ENCODE data around the gene CYB5R2. TPM values are rescaled to one million over a fixed set of nuclear protein-coding genes. Genes with fewer than 3 reads are reported as not detected.

CYB5R2 gene
- polyA plus RNA-seq, 1 of the 3 experiments (the other 2 are of a cell fraction) = 0.20 TPM

GRCh38 chr11:7706377-7706776 lies 33.1 kb upstream of the CYB5R2 start, which contains the start of gene OVCH2:
Gene OVCH2 (minus strand): TSS chr11:7706477. CDS start chr11:7706394, 83 bp downstream.
- H4K20me1 ChIP-seq (ENCODE audit: insufficient read depth) = no peaks in the 10 kb centered on the region
- H3K79me2 ChIP-seq (ENCODE audit: insufficient read depth) = no peaks in the 10 kb centered on the region
- H2AFZ ChIP-seq (ENCODE audit: low read depth) = no peak within 1 kb of the TSS
- WGBS (ENCODE audit: low lambda C conversion rate) = 4% methylated on average over 2 of the region's 2 CpGs
- H3K4me2 ChIP-seq = no peak within 1 kb of the TSS
- no peaks in the 10 kb centered on the region; the same call in 1 of the 2 replicates for H3K27me3 ChIP-seq (ENCODE audit: insufficient read depth)
- DNase-seq = no peak
- no peaks in the 10 kb centered on the region for H3F3A ChIP-seq (replicated peaks; ENCODE audit: insufficient read depth)
- no peak within 1 kb of the TSS for H3K4me3 ChIP-seq (ENCODE audit: low read depth in 2 of 2, low read length in 1 of 2)
- no peak within 1 kb of the TSS for H3K27ac ChIP-seq (ENCODE audit: low read depth in 2 of 2, low read length in 1 of 2)
- TF ChIP-seq FOSL2 (IDR thresholded peaks at IDR 0.05; ENCODE audit: borderline replicate concordance, low read depth) (no peak), RCOR1 (IDR thresholded peaks at IDR 0.05; ENCODE audit: low read length) (no peak), YY1 (IDR thresholded peaks at IDR 0.05; ENCODE audit: low read depth) (no peak), RAD21 (IDR thresholded peaks at IDR 0.05; ENCODE audit: low read length) (no peak), RXRA (IDR thresholded peaks at IDR 0.05; ENCODE audit: borderline replicate concordance, low read depth) (no peak), MEF2A (IDR thresholded peaks at IDR 0.05; ENCODE audit: borderline replicate concordance, low read depth) (no peak)
- TF ChIP-seq, protein P1, sequence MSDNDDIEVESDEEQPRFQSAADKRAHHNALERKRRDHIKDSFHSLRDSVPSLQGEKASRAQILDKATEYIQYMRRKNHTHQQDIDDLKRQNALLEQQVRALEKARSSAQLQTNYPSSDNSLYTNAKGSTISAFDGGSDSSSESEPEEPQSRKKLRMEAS (IDR thresholded peaks at IDR 0.05; ENCODE audit: low read depth) = no peak
- TF ChIP-seq, protein P2, sequence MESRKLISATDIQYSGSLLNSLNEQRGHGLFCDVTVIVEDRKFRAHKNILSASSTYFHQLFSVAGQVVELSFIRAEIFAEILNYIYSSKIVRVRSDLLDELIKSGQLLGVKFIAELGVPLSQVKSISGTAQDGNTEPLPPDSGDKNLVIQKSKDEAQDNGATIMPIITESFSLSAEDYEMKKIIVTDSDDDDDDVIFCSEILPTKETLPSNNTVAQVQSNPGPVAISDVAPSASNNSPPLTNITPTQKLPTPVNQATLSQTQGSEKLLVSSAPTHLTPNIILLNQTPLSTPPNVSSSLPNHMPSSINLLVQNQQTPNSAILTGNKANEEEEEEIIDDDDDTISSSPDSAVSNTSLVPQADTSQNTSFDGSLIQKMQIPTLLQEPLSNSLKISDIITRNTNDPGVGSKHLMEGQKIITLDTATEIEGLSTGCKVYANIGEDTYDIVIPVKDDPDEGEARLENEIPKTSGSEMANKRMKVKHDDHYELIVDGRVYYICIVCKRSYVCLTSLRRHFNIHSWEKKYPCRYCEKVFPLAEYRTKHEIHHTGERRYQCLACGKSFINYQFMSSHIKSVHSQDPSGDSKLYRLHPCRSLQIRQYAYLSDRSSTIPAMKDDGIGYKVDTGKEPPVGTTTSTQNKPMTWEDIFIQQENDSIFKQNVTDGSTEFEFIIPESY (IDR thresholded peaks at IDR 0.05; ENCODE audit: borderline replicate concordance, low read depth) = no peak
- TF ChIP-seq, protein P3, sequence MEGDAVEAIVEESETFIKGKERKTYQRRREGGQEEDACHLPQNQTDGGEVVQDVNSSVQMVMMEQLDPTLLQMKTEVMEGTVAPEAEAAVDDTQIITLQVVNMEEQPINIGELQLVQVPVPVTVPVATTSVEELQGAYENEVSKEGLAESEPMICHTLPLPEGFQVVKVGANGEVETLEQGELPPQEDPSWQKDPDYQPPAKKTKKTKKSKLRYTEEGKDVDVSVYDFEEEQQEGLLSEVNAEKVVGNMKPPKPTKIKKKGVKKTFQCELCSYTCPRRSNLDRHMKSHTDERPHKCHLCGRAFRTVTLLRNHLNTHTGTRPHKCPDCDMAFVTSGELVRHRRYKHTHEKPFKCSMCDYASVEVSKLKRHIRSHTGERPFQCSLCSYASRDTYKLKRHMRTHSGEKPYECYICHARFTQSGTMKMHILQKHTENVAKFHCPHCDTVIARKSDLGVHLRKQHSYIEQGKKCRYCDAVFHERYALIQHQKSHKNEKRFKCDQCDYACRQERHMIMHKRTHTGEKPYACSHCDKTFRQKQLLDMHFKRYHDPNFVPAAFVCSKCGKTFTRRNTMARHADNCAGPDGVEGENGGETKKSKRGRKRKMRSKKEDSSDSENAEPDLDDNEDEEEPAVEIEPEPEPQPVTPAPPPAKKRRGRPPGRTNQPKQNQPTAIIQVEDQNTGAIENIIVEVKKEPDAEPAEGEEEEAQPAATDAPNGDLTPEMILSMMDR (IDR thresholded peaks at IDR 0.05) = no peak
- POLR2A ChIA-PET = no interaction called here
- no peak within 1 kb of the TSS for H3K9ac ChIP-seq
- no peaks in the 10 kb centered on the region for H3K9me3 ChIP-seq
- H3K9me2 ChIP-seq = no peaks in the 10 kb centered on the region
- no peaks in the 10 kb centered on the region for H3K4me1 ChIP-seq (ENCODE audit: control insufficient read depth in 1 of 2, insufficient read depth in 2 of 2, low read depth in 1 of 2, low read length in 1 of 2)
- H3K36me3 ChIP-seq (replicated peaks in 1 of 2; ENCODE audit: control insufficient read depth in 1 of 2, insufficient read depth in 2 of 2, low read length in 1 of 2) = no peaks in the 10 kb centered on the region
- CTCF ChIA-PET = interaction anchor here (1.6 kb wide), 1 partner anchor 11 kb away, joined by 5 read pairs; no protein-coding TSS in a partner anchor

DNA sequence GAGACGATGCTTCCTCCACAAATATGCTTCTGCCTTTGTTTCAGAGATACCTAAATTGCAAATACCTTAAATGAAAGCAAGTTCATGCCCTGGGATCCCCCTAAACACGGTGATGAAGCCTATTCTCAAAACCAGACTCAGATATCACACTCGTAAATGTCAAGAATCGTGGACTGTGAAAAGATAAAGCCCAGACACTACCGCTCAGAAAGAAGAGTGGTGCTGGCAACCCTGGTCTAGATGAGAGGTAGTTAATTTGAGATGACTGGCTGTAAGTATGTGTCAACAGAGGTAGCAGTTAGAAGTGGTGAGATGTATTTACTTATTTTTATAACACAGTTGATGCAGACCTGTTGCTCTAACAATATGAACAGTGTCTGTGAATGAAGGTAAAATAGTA lies 30.4 kb upstream of the CYB5R2 start:
- no peak overlapping the region for H3K27ac ChIP-seq (ENCODE audit: low read depth in 2 of 2, low read length in 1 of 2)
- no peaks in the 10 kb centered on the region for H3K4me1 ChIP-seq (ENCODE audit: control insufficient read depth in 1 of 2, insufficient read depth in 2 of 2, low read depth in 1 of 2, low read length in 1 of 2)
- ChIA-PET POLR2A (no interaction called here), CTCF (interaction anchor here (2.5 kb wide), 1 partner anchor 8 kb away, joined by 11 read pairs; no protein-coding TSS in a partner anchor)
- H4K20me1 ChIP-seq (ENCODE audit: insufficient read depth) = no peaks in the 10 kb centered on the region
- H3K9me3 ChIP-seq = no peaks in the 10 kb centered on the region
- DNase-seq = no peak
- no peak overlapping the region for H3K9ac ChIP-seq
- no peak overlapping the region for H3K4me3 ChIP-seq (ENCODE audit: low read depth in 2 of 2, low read length in 1 of 2)
- H3F3A ChIP-seq (replicated peaks; ENCODE audit: insufficient read depth) = no peaks in the 10 kb centered on the region
- no peak overlapping the region for H3K4me2 ChIP-seq
- peaks cover 5% of the 10 kb centered on the region; the same call in 1 of the 2 replicates for H3K27me3 ChIP-seq (ENCODE audit: insufficient read depth)
- 6% methylated on average over 5 of the region's 5 CpGs for WGBS (ENCODE audit: low lambda C conversion rate)
- H2AFZ ChIP-seq (ENCODE audit: low read depth) = no peak overlapping the region
- no peaks in the 10 kb centered on the region for H3K79me2 ChIP-seq (ENCODE audit: insufficient read depth)
- no peaks in the 10 kb centered on the region for H3K36me3 ChIP-seq (replicated peaks in 1 of 2; ENCODE audit: control insufficient read depth in 1 of 2, insufficient read depth in 2 of 2, low read length in 1 of 2)
- no peaks in the 10 kb centered on the region for H3K9me2 ChIP-seq
- TF ChIP-seq POLR2AphosphoS5 (IDR thresholded peaks at IDR 0.05; ENCODE audit: low read depth, low read length) = no peak
- TF ChIP-seq, protein P1 (IDR thresholded peaks at IDR 0.05; ENCODE audit: low read depth) = no peak
- no peak for TF ChIP-seq ELF1 (IDR thresholded peaks at IDR 0.05)
- no peak for TF ChIP-seq SMC3 (IDR thresholded peaks at IDR 0.05; ENCODE audit: low read depth, low read length)
- TF ChIP-seq TCF12 (IDR thresholded peaks at IDR 0.05) = no peak
- TF ChIP-seq EZH2phosphoT487 (IDR thresholded peaks at IDR 0.05; ENCODE audit: borderline replicate concordance, low read depth) = no peak
- TF ChIP-seq, protein P3 (IDR thresholded peaks at IDR 0.05) = no peak
- TF ChIP-seq JUND (IDR thresholded peaks at IDR 0.05) = no peak
- TF ChIP-seq, protein P4, sequence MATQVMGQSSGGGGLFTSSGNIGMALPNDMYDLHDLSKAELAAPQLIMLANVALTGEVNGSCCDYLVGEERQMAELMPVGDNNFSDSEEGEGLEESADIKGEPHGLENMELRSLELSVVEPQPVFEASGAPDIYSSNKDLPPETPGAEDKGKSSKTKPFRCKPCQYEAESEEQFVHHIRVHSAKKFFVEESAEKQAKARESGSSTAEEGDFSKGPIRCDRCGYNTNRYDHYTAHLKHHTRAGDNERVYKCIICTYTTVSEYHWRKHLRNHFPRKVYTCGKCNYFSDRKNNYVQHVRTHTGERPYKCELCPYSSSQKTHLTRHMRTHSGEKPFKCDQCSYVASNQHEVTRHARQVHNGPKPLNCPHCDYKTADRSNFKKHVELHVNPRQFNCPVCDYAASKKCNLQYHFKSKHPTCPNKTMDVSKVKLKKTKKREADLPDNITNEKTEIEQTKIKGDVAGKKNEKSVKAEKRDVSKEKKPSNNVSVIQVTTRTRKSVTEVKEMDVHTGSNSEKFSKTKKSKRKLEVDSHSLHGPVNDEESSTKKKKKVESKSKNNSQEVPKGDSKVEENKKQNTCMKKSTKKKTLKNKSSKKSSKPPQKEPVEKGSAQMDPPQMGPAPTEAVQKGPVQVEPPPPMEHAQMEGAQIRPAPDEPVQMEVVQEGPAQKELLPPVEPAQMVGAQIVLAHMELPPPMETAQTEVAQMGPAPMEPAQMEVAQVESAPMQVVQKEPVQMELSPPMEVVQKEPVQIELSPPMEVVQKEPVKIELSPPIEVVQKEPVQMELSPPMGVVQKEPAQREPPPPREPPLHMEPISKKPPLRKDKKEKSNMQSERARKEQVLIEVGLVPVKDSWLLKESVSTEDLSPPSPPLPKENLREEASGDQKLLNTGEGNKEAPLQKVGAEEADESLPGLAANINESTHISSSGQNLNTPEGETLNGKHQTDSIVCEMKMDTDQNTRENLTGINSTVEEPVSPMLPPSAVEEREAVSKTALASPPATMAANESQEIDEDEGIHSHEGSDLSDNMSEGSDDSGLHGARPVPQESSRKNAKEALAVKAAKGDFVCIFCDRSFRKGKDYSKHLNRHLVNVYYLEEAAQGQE (IDR thresholded peaks at IDR 0.05; ENCODE audit: low read depth, low read length) = no peak
- no peak for TF ChIP-seq RCOR1 (IDR thresholded peaks at IDR 0.05; ENCODE audit: low read length)
- no peak for TF ChIP-seq TEAD4 (IDR thresholded peaks at IDR 0.05; ENCODE audit: borderline replicate concordance, insufficient read depth)
- TF ChIP-seq FOXM1 (IDR thresholded peaks at IDR 0.05; ENCODE audit: low read depth) = no peak

All from SK-N-SH (cell line).